Hepatocyte (in vitro differentiated cells): ENCODE data around the gene TACC2. TPM values are rescaled to one million over a fixed set of nuclear protein-coding genes. Genes with fewer than 3 reads are reported as not detected.
"Not testable (repeated sequence)": the region's sequence is repeated elsewhere in the genome, so short reads cannot be mapped to it uniquely, and the experiment has no call there.

Experiments used
- DNase-seq: peaks from one replicate; pipeline ENCODE4 v3.0.0-alpha.2; 2016; ENCODE audit warnings: low spot score
- H2AFZ ChIP-seq: fragments of 200-600 bp; sonication (generic); 2 replicates; pipeline ENCODE4 v1.6.0; 2016; ENCODE audit warnings: antibody characterized with exemption, mild to moderate bottlenecking
- H3K27ac ChIP-seq: fragments of 200-600 bp; sonication (generic); 2 replicates; pipeline ENCODE4 v1.5.1; 2016; ENCODE audit warnings: mild to moderate bottlenecking
- H3K27me3 ChIP-seq: fragments of 200-600 bp; sonication (generic); 2 replicates; pipeline ENCODE4 v1.6.1; 2016
- H3K36me3 ChIP-seq: fragments of 200-600 bp; sonication (generic); replicated peaks from 2 replicates; pipeline ENCODE4 v1.5.1; 2016; ENCODE audit warnings: low read depth; ENCODE audit not compliant: insufficient read depth
- H3K4me1 ChIP-seq: fragments of 200-600 bp; sonication (generic); 2 replicates; pipeline ENCODE4 v1.5.1; 2016; ENCODE audit warnings: mild to moderate bottlenecking, moderate library complexity; ENCODE audit not compliant: insufficient read depth
- H3K4me2 ChIP-seq: fragments of 200-600 bp; sonication (generic); 2 replicates; pipeline ENCODE4 v1.6.0; 2016
- H3K4me3 ChIP-seq: fragments of 200-600 bp; sonication (generic); 2 replicates; pipeline ENCODE4 v1.5.1; 2016; ENCODE audit warnings: mild to moderate bottlenecking
- H3K79me2 ChIP-seq: fragments of 200-600 bp; sonication (generic); 2 replicates; pipeline ENCODE4 v1.6.0; 2017; ENCODE audit warnings: mild to moderate bottlenecking
- H3K9me2 ChIP-seq: fragments of 200-600 bp; sonication (generic); replicated peaks from 2 replicates; pipeline ENCODE4 v1.6.0; 2017; ENCODE audit warnings: mild to moderate bottlenecking; ENCODE audit not compliant: insufficient read depth
- H3K9me3 ChIP-seq: fragments of 200-600 bp; sonication (generic); 2 replicates; pipeline ENCODE4 v1.5.1; 2016; ENCODE audit warnings: low read depth, mild to moderate bottlenecking
- H4K20me1 ChIP-seq: fragments of 200-600 bp; sonication (generic); 2 replicates; pipeline ENCODE4 v1.6.0; 2016; ENCODE audit warnings: mild to moderate bottlenecking; ENCODE audit not compliant: insufficient read depth, poor library complexity, severe bottlenecking
- EZH2 ChIP-seq: fragments of 200-600 bp; sonication (generic); IDR thresholded peaks from 2 replicates; pipeline ENCODE4 v1.6.1; 2016; ENCODE audit warnings: antibody characterized with exemption, mild to moderate bottlenecking, borderline replicate concordance
- EZH2phosphoT487 ChIP-seq: fragments of 200-600 bp; sonication (generic); IDR thresholded peaks from one replicate; pipeline ENCODE4 v1.6.1; 2018; ENCODE audit warnings: antibody characterized with exemption, mild to moderate bottlenecking, low read depth, moderate library complexity; ENCODE audit not compliant: unreplicated experiment, severe bottlenecking
- WGBS: methylation state at CpG from one replicate; pipeline ENCODE4 v1.1.6; 2016; ENCODE audit warnings: low lambda C conversion rate; ENCODE audit errors: missing lambda C conversion rate; 5-methylcytosine and 5-hydroxymethylcytosine counted together
- polyA plus RNA-seq: library from polyadenylated mRNA; unstranded; fragments of >200 nt; fragmentation: Nextera tagmentation; extraction: Ambion mirVana; gene quantifications from 2 replicates; pipeline ENCODE4 v1.2.1, GENCODE V29; 2016
- total RNA-seq: library from RNA; depleted of rRNA; stranded (reverse); fragments of >200 nt; gene quantifications from 2 replicates; pipeline ENCODE4 v1.2.3, GENCODE V29; 2014
- TF ChIP-seq, protein P1 (sequence below): fragments of 200-600 bp; sonication (generic); IDR thresholded peaks from 2 replicates; pipeline ENCODE4 v1.5.1; 2016; ENCODE audit warnings: antibody characterized with exemption, mild to moderate bottlenecking; ENCODE audit not compliant: poor library complexity

Gene TACC2
- total and polyA plus RNA-seq, 2 experiments from 2014 or later = 20.0 to 34.6 TPM

DNA sequence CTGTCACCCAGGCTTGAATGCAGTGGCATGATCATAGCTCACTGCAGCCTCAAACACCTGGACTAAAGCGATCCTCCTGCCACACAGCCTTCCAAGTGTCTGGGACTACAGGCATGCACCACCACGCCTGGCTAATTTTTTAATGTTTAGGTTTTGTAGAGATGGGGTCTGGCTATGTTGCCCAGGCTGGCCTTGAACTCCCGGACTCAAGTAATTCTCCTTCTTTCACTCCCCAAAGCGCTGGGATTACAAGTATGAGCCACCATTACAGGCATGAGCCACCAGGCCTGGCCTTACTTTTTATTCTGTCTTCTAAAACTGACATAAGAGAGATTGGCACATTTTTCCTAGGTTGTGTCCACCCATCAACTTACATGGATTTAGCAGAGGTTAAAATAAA, 33.3 kb downstream of the TACC2 start:
- peaks cover 23% of the 10 kb centered on the region for H3K4me1 ChIP-seq
- no peaks in the 10 kb centered on the region for H3K9me2 ChIP-seq
- H3K36me3 ChIP-seq = no peaks in the 10 kb centered on the region
- no peak overlapping the region for H2AFZ ChIP-seq
- H3K4me3 ChIP-seq = no peak overlapping the region
- peak overlapping the region; percentile 64 for H3K4me2 ChIP-seq
- no peaks in the 10 kb centered on the region for H4K20me1 ChIP-seq
- no peaks in the 10 kb centered on the region for H3K9me3 ChIP-seq
- TF ChIP-seq, protein P1, sequence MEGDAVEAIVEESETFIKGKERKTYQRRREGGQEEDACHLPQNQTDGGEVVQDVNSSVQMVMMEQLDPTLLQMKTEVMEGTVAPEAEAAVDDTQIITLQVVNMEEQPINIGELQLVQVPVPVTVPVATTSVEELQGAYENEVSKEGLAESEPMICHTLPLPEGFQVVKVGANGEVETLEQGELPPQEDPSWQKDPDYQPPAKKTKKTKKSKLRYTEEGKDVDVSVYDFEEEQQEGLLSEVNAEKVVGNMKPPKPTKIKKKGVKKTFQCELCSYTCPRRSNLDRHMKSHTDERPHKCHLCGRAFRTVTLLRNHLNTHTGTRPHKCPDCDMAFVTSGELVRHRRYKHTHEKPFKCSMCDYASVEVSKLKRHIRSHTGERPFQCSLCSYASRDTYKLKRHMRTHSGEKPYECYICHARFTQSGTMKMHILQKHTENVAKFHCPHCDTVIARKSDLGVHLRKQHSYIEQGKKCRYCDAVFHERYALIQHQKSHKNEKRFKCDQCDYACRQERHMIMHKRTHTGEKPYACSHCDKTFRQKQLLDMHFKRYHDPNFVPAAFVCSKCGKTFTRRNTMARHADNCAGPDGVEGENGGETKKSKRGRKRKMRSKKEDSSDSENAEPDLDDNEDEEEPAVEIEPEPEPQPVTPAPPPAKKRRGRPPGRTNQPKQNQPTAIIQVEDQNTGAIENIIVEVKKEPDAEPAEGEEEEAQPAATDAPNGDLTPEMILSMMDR = no peak
- TF ChIP-seq EZH2 = no peak
- no peak for TF ChIP-seq EZH2phosphoT487
- no peak for DNase-seq
- 95% methylated on average over 4 of the region's 4 CpGs for WGBS
- H3K79me2 ChIP-seq = no peaks in the 10 kb centered on the region
- H3K27me3 ChIP-seq = no peaks in the 10 kb centered on the region
- H3K27ac ChIP-seq = peak overlapping the region; percentile 97

DNA sequence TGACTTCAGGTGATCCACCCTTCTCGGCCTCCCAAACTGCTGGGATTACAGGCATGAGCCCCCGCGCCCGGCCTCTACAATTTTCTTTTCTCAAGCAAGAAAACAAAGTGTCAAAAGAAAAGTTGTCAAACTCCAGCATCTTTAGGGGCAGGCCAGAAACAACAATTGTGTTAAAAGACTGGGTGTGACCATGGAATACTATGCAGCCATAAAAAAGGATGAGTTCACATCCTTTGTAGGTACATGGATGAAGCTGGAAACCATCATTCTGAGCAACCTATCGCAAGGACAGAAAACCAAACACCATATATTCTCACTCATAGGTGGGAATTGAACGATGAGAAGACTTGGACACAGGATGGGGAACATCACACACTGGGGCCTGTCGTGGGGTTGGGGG, 34.3 kb downstream of the TACC2 start:
- not testable (repeated sequence) for H3K4me2 ChIP-seq, H3K9me3 ChIP-seq, H2AFZ ChIP-seq, H3K36me3 ChIP-seq, H3K27me3 ChIP-seq, DNase-seq, H3K9me2 ChIP-seq, H4K20me1 ChIP-seq, H3K4me3 ChIP-seq, H3K27ac ChIP-seq, H3K79me2 ChIP-seq
- peaks cover 18% of the 10 kb centered on the region for H3K4me1 ChIP-seq
- WGBS = 97% methylated on average over 7 of the region's 7 CpGs

DNA sequence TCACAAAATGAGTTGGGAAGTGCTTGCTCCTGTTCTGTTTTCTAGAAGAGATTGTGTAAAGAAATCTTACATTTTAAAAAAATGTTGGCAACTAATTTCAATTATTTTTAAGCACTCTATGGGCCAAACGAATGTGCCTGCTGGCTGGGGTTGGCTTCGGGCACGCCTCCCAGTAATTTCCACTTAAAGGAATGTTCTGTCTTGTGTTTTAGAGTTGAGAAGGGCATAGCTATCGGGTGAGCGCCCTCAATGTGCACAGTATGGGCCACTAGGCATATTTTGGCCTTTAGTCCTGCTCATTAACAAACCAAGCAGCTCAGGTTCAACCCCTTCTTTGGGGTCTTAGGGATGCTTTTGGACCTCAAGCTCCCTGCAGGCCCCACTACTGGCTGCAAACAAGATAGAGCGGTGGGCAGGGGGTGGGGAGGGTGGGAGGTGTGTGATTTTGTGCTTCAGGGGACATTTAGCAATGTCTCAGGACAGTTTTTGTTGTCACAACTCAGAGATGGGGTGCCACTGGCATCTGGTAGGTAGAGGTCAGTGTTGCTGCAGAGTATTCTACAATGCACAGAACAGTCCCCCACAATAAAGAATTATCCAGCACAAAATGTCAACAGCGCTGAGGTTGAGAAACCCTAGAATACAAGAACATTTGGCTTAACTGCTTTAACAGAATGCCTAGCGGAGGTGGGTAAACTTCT, 40.7 kb downstream of the TACC2 start:
- H3K4me1 ChIP-seq = peaks cover 9% of the 10 kb centered on the region
- no peaks in the 10 kb centered on the region for H3K36me3 ChIP-seq
- DNase-seq = no peak
- H3K4me3 ChIP-seq = no peak overlapping the region
- no peaks in the 10 kb centered on the region for H3K9me2 ChIP-seq
- no peak overlapping the region for H2AFZ ChIP-seq
- H3K27ac ChIP-seq = no peak overlapping the region
- no peaks in the 10 kb centered on the region for H4K20me1 ChIP-seq
- TF ChIP-seq EZH2phosphoT487 = no peak
- no peak for TF ChIP-seq EZH2
- TF ChIP-seq, protein P1 = no peak
- H3K79me2 ChIP-seq = no peaks in the 10 kb centered on the region
- WGBS = 88% methylated on average over 8 of the region's 8 CpGs
- no peaks in the 10 kb centered on the region for H3K27me3 ChIP-seq
- H3K9me3 ChIP-seq = no peaks in the 10 kb centered on the region
- no peak overlapping the region for H3K4me2 ChIP-seq

DNA sequence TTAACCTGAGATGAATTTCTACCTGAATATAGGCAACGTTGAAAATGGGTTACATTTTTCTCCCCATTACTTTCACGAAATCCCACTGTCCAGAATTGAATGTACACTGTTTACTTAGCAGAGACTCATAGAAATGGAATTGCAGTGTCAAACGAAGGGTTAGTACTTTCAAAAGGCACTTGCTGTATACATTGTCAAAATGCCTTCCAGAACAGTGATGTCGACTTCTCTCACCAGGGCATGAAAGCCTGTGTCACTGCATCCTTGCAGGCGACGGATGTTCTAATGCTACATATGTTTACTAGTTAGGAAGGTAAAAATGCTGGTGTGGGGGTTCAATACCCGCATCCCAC, 41.2 kb downstream of the TACC2 start:
- Histone ChIP-seq H3K9me3 (no peaks in the 10 kb centered on the region), H4K20me1 (no peaks in the 10 kb centered on the region), H3K27ac (no peak overlapping the region), H3K27me3 (no peaks in the 10 kb centered on the region), H3K4me3 (no peak overlapping the region), H3K4me1 (peaks cover 9% of the 10 kb centered on the region), H3K9me2 (no peaks in the 10 kb centered on the region), H3K4me2 (no peak overlapping the region), H3K36me3 (no peaks in the 10 kb centered on the region), H3K79me2 (no peaks in the 10 kb centered on the region), H2AFZ (no peak overlapping the region)
- TF ChIP-seq, protein P1 = no peak
- TF ChIP-seq EZH2 (no peak), EZH2phosphoT487 (no peak)
- WGBS = 86% methylated on average over 7 of the region's 7 CpGs
- no peak for DNase-seq
